T-helper 2 cell treated with Interferon-gamma antibody and Interleukin-4, amounts not matched to agents 5 μg/mL and 100 μg/mL, for 36 hours (primary cell): Measurements from ENCODE around the gene SERPINB6.
"Not testable (repeated sequence)": the region's sequence is repeated elsewhere in the genome, so short reads cannot be mapped to it uniquely, and the experiment has no call there.

Source experiments
- DNase-seq: peaks from one replicate; pipeline ENCODE4 v3.0.0; 2021; ENCODE audit warnings: low spot score
- H3K27ac Mint-ChIP-seq: one replicate; pipeline ENCODE4 v1.8.0; 2021; ENCODE audit warnings: mild to moderate bottlenecking, mixed read lengths
- H3K27me3 Mint-ChIP-seq: one replicate; pipeline ENCODE4 v1.8.0; 2021; ENCODE audit warnings: low read depth, mixed read lengths
- H3K36me3 Mint-ChIP-seq: one replicate; pipeline ENCODE4 v1.8.0; 2021; ENCODE audit warnings: low read depth, mixed read lengths
- H3K4me1 Mint-ChIP-seq: one replicate; pipeline ENCODE4 v1.8.0; 2021; ENCODE audit warnings: low read depth, mixed read lengths
- H3K4me3 Mint-ChIP-seq: one replicate; pipeline ENCODE4 v1.8.0; 2022; ENCODE audit warnings: mild to moderate bottlenecking, moderate library complexity, mixed read lengths
- H3K9me3 Mint-ChIP-seq: one replicate; pipeline ENCODE4 v1.8.0; 2021; ENCODE audit warnings: mixed read lengths

The SERPINB6 gene

DNA sequence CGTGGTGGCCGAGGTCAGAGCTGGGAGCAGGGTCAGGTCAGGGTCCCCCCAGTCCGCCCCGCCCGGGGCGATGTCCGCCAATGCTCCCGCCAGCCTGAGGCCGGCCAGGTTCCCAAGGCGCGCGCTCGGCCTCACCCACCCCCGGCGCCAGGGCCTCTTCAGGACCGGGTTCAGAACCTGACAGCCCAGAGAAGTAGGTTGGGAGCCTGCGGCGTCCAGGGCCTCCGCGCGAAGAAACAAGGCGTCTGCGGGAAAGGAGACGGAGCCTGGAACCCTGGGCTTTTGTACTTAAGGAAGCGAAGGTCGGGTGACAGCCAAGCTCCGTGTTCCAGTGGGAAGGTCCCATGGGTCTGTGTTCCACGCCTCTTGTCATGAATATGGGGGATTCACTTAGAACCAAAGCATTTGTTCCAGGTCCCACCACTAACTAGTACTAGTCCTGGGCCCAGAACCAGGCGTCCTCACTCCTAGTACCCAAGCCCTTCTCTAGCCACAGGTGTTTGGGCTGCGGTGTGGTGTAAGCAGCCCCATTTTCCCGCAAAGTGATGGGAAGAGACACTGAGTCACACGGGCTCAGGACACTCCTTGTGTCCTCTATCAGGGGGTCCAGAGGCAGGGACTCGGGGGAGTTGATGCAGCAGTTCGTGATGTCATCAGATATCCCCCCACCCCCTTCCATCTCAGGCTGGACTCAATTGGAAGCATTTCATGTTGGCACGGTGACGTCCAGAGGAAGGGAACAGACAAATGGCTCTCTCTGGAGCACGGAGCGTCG lies 67.8 kb downstream of the SERPINB6 start:
- Mint-ChIP-seq H3K4me3 (peak overlapping the region; percentile 94), H3K4me1 (peaks cover 51% of the 10 kb centered on the region), H3K36me3 (peaks cover 33% of the 10 kb centered on the region)
- DNase-seq, H3K27ac Mint-ChIP-seq, H3K9me3 Mint-ChIP-seq, H3K27me3 Mint-ChIP-seq: not testable (repeated sequence)

DNA sequence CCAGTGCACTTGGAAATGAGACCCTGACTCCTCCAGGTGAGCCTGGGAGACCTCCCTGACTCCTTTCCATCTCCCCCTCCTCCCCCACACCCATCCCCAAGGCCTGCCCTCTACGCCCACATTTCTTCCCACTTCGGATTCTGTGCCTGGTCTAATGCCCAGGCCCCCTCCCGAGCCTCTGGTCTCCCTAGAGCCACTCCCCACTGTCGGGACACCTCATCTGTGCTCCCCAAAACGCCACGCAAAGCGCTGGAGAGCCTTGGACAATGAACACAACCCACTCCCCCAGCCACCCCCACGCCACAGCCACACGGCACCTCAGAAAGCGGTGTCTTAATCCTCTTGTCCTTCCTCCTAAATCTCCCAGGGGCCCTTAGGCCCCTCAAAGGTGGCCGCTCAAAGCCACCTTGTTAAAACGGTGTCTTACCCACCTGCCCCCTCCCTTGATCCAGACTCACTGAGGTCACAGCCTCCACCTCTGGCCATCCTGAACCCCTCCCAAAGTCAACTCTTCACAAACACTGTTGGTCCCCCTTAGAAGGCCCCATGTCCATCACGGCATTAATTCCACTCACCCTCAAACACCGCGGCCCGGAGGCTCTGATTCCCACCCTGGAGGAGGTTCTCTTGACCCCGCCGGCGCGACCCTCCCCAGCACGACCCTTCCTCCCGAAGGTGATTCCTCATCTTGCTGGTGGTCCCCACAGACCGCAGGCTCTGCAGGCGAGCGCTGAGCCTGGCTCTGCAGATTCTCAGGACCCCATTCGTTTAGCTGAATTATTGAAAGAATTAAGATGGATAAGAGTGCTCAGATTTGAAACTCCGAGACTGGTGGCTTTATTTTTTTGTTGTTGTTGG lies 69.5 kb downstream of the SERPINB6 start:
- peaks cover 48% of the 10 kb centered on the region for H3K36me3 Mint-ChIP-seq
- peak; percentile 11 for DNase-seq
- H3K27ac Mint-ChIP-seq: peak overlapping the region; percentile 91
- not testable (repeated sequence) for H3K27me3 Mint-ChIP-seq, H3K9me3 Mint-ChIP-seq
- peaks cover 52% of the 10 kb centered on the region for H3K4me1 Mint-ChIP-seq
- peak overlapping the region; percentile 94 for H3K4me3 Mint-ChIP-seq

DNA sequence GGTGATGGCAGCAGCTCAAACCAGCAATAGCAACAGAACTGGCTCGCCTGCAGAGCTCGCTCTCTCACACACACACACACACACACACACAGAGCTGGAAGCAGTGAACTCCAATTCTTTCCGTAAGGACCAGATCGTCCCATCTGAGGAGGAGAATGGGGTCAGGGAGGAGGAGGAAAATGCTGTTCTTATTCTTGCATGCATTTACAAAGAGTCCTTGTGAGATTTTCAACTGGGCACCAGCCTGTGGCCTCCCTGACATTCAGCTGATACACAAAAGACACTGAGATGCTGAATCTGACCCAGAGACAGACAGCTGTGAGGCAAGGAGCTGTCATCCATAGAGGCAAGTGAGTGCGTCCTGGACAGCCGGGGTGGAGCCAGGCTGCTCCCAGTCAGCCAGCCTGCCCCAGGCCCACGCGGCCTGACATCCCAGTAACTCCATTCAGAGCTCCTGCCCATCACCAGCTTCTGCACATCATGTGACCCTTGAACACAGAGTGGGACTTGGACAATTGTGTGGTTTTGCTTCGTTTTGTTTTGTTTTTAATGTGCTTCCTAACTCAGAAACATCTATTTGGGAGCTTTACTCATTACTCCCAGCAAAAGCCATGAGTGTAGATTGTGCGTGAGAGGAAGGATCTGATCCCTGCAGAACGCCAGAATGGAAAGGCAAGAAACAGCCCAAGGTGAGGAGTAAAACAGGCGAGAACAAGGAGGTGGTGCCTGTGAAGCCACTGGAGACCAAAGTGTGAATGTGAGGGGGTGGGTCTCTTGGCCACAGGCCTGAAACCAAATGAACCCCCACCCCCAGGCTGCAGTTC lies 70.3 kb downstream of the SERPINB6 start:
- Mint-ChIP-seq H3K27ac (peak overlapping the region; percentile 61), H3K9me3 (no peaks in the 10 kb centered on the region), H3K4me3 (peak overlapping the region; percentile 94), H3K36me3 (peaks cover 53% of the 10 kb centered on the region), H3K27me3 (no peaks in the 10 kb centered on the region), H3K4me1 (peaks cover 53% of the 10 kb centered on the region)
- DNase-seq: peak; percentile 6

DNA sequence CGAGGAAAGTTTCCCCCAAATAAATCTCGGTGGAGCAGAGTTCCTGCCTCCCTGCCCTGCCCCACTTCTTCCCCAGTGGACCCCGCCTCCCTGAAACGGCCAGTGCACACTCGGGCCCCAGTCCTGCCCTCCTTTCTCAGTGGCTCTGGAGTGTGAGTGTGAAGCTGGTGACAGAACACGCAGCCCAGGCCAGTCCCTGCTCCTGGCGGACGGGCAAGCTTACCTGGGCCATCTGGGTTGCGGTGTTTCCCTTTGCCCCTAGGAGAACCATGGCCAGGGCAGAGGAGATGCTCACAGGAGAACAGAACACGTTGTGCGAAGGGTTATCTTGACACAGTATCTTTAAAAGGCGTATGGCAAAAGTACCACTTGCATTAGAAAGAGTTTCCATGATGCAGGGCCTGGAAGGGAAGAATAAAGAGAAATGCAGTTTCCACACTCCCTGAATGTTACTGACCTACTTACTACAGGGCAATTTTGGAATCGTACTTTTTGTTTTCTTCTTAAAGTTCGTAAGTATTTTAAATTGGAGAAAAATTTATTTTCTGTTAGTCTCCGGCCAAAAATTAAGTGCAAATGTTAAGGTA lies 71.1 kb downstream of the SERPINB6 start:
- Mint-ChIP-seq H3K27me3 (no peaks in the 10 kb centered on the region), H3K4me1 (peaks cover 55% of the 10 kb centered on the region), H3K9me3 (no peaks in the 10 kb centered on the region), H3K36me3 (peaks cover 57% of the 10 kb centered on the region), H3K27ac (peak overlapping the region; percentile 61), H3K4me3 (peak overlapping the region; percentile 94)
- DNase-seq: peak; percentile 29

DNA sequence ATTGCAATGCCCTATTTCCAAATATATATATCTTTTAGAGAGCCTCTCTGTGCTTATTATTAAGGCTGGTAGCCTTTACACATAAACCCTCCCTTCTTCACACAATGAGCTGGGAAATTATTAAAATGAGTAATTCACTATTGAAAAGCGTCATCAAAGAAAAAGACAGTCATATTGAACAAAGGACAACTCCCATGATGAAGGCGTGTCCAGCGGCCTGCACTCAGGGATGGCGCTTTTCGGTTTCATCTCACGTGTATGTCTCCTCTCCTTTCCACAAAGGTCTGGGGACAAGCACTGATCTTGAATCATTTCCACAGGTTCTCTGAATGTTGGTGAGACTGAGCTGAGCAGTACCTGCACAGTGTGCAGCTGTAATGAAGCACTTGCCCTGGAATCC lies 71.8 kb downstream of the SERPINB6 start:
- DNase-seq: peak; percentile 46
- Mint-ChIP-seq H3K36me3 (peaks cover 63% of the 10 kb centered on the region), H3K27me3 (no peaks in the 10 kb centered on the region), H3K4me3 (peak overlapping the region; percentile 4), H3K27ac (no peak overlapping the region), H3K4me1 (peaks cover 55% of the 10 kb centered on the region), H3K9me3 (no peaks in the 10 kb centered on the region)
